GM23248 (cell line): ENCODE results near the gene CTTNBP2. TPM values are rescaled to one million over a fixed set of nuclear protein-coding genes. Genes with fewer than 3 reads are reported as not detected.

Source experiments
- DNase-seq: peaks from one replicate; pipeline ENCODE4 v3.0.0-alpha.2; 2015
- H2AFZ ChIP-seq: fragments of 200-600 bp; sonication (generic); 2 replicates; pipeline ENCODE4 v1.6.1; 2016; ENCODE audit warnings: antibody characterized with exemption
- H3F3A ChIP-seq: fragments of 200-600 bp; sonication (generic); 2 replicates; pipeline ENCODE4 v1.6.1; 2016; ENCODE audit warnings: mild to moderate bottlenecking, antibody characterized with exemption, mixed run types; ENCODE audit not compliant: insufficient read depth
- H3K27ac ChIP-seq: fragments of 200-600 bp; sonication (generic); 2 replicates; pipeline ENCODE4 v1.5.1; 2016; ENCODE audit warnings: mild to moderate bottlenecking
- H3K27me3 ChIP-seq: fragments of 200-600 bp; sonication (generic); replicated peaks from 2 replicates; pipeline ENCODE4 v1.6.1; 2016; ENCODE audit warnings: mild to moderate bottlenecking; ENCODE audit not compliant: insufficient read depth
- H3K36me3 ChIP-seq: fragments of 200-600 bp; sonication (generic); 2 replicates; pipeline ENCODE4 v1.6.1; 2016; ENCODE audit warnings: low read depth, mild to moderate bottlenecking
- H3K4me1 ChIP-seq: fragments of 200-600 bp; sonication (generic); 2 replicates; pipeline ENCODE4 v1.6.1; 2016; ENCODE audit warnings: mild to moderate bottlenecking; ENCODE audit not compliant: insufficient read depth
- H3K4me2 ChIP-seq: fragments of 200-600 bp; sonication (generic); one replicate; pipeline ENCODE4 v1.6.1; 2016; ENCODE audit warnings: mild to moderate bottlenecking; ENCODE audit not compliant: unreplicated experiment
- H3K4me3 ChIP-seq: fragments of 200-600 bp; sonication (generic); 2 replicates; pipeline ENCODE4 v1.5.1; 2016; ENCODE audit warnings: mild to moderate bottlenecking
- H3K79me2 ChIP-seq: fragments of 200-600 bp; sonication (generic); 2 replicates; pipeline ENCODE4 v1.6.1; 2016; ENCODE audit warnings: mild to moderate bottlenecking; ENCODE audit not compliant: insufficient read depth
- H3K9ac ChIP-seq: fragments of 200-600 bp; sonication (generic); 2 replicates; pipeline ENCODE4 v1.6.1; 2016; ENCODE audit warnings: mild to moderate bottlenecking
- H3K9me2 ChIP-seq: fragments of 200-600 bp; sonication (generic); 2 replicates; pipeline ENCODE4 v1.6.1; 2016; ENCODE audit warnings: mixed run types, mild to moderate bottlenecking, moderate library complexity; ENCODE audit not compliant: insufficient read depth
- H3K9me3 ChIP-seq: fragments of 200-600 bp; sonication (generic); one replicate; pipeline ENCODE4 v1.6.1; 2017; ENCODE audit warnings: low read depth
- H4K20me1 ChIP-seq: fragments of 200-600 bp; sonication (generic); 2 replicates; pipeline ENCODE4 v1.6.0; 2016; ENCODE audit not compliant: insufficient read depth
- EZH2 ChIP-seq: fragments of 200-600 bp; sonication (generic); IDR thresholded peaks from 2 replicates; pipeline ENCODE4 v1.6.1; 2018; ENCODE audit warnings: antibody characterized with exemption, mild to moderate bottlenecking; ENCODE audit not compliant: insufficient read depth, poor library complexity, severe bottlenecking
- EZH2phosphoT487 ChIP-seq: fragments of 200-600 bp; sonication (generic); IDR thresholded peaks from 2 replicates; pipeline ENCODE4 v1.6.1; 2018; ENCODE audit warnings: antibody characterized with exemption, moderate library complexity, mild to moderate bottlenecking, low read depth; ENCODE audit not compliant: insufficient read depth
- WGBS, 2 experiments: methylation state at CpG; one replicate each; pipeline ENCODE4 v1.1.6; 2015 to 2017; ENCODE audit warnings: low lambda C conversion rate in 2 of 2, low coverage in 1 of 2; ENCODE audit errors: missing lambda C conversion rate in 2 of 2; 5-methylcytosine and 5-hydroxymethylcytosine counted together
- in situ Hi-C: fragments of 300-500 bp; cut with MboI; formaldehyde crosslinking; loops from 2 replicates; pipeline ENCODE4 v1.15.0; 2020
- polyA plus RNA-seq: library from polyadenylated mRNA; unstranded; fragments of >200 nt; fragmentation: Nextera tagmentation; extraction: Ambion mirVana; gene quantifications from 2 replicates; pipeline ENCODE4 v1.2.1, GENCODE V29; 2016
- total RNA-seq: library from RNA; depleted of rRNA; stranded (reverse); fragments of >200 nt; shearing (Covaris generic); gene quantifications from 2 replicates; pipeline ENCODE4 v1.2.3, GENCODE V29; 2014

CTTNBP2 gene
- total and polyA plus RNA-seq, 2 experiments from 2014 or later = not detected

GRCh38 chr7:117731455-117731854, 141.8 kb downstream of the CTTNBP2 start:
- in situ Hi-C loops = no loop called here
- no peaks in the 10 kb centered on the region for H3K9me3 ChIP-seq
- H3F3A ChIP-seq = no peaks in the 10 kb centered on the region
- H3K4me2 ChIP-seq = no peak overlapping the region
- TF ChIP-seq EZH2phosphoT487 = no peak
- TF ChIP-seq EZH2 = no peak
- no peaks in the 10 kb centered on the region for H3K36me3 ChIP-seq
- 4 to 15% methylated on average over 6 of the region's 6 CpGs for WGBS, 2 experiments
- H3K4me1 ChIP-seq = no peaks in the 10 kb centered on the region
- no peak overlapping the region for H3K9ac ChIP-seq
- no peaks in the 10 kb centered on the region for H3K9me2 ChIP-seq
- H3K27me3 ChIP-seq = peaks cover 24% of the 10 kb centered on the region
- DNase-seq = no peak
- no peaks in the 10 kb centered on the region for H4K20me1 ChIP-seq
- no peak overlapping the region for H3K4me3 ChIP-seq
- H3K27ac ChIP-seq = no peak overlapping the region
- H3K79me2 ChIP-seq = no peaks in the 10 kb centered on the region
- H2AFZ ChIP-seq = no peak overlapping the region

GRCh38 chr7:117730390-117730789, 142.9 kb downstream of the CTTNBP2 start:
- Histone ChIP-seq H3K27ac (no peak overlapping the region), H3K9me2 (no peaks in the 10 kb centered on the region), H3K4me1 (no peaks in the 10 kb centered on the region), H3K4me2 (no peak overlapping the region), H3K9me3 (no peaks in the 10 kb centered on the region), H3K27me3 (peaks cover 24% of the 10 kb centered on the region), H3K4me3 (no peak overlapping the region), H3K36me3 (no peaks in the 10 kb centered on the region), H2AFZ (no peak overlapping the region), H3K79me2 (no peaks in the 10 kb centered on the region), H3F3A (no peaks in the 10 kb centered on the region), H4K20me1 (no peaks in the 10 kb centered on the region), H3K9ac (no peak overlapping the region)
- TF ChIP-seq EZH2phosphoT487 (no peak), EZH2 (no peak)
- in situ Hi-C loops = no loop called here
- DNase-seq = no peak
- WGBS, 2 experiments = 22 to 26% methylated on average over 3 of the region's 3 CpGs

GRCh38 chr7:117728890-117729624, 144.2 kb downstream of the CTTNBP2 start:
- Histone ChIP-seq H3K27ac (no peak overlapping the region), H3K4me3 (no peak overlapping the region), H3K9me2 (no peaks in the 10 kb centered on the region), H3K9me3 (no peaks in the 10 kb centered on the region), H3K9ac (no peak overlapping the region), H3K27me3 (peaks cover 24% of the 10 kb centered on the region), H3K4me2 (no peak overlapping the region), H3F3A (no peaks in the 10 kb centered on the region), H3K4me1 (no peaks in the 10 kb centered on the region), H2AFZ (no peak overlapping the region), H4K20me1 (no peaks in the 10 kb centered on the region), H3K79me2 (no peaks in the 10 kb centered on the region), H3K36me3 (no peaks in the 10 kb centered on the region)
- DNase-seq = no peak
- in situ Hi-C loops = no loop called here
- WGBS, 2 experiments = 6 to 11% methylated on average over 7 of the region's 7 CpGs
- TF ChIP-seq EZH2phosphoT487 = no peak
- no peak for TF ChIP-seq EZH2

- Histone ChIP-seq H3K27ac (no peak overlapping the region), H3K36me3 (no peaks in the 10 kb centered on the region), H4K20me1 (no peaks in the 10 kb centered on the region), H2AFZ (no peak overlapping the region), H3F3A (no peaks in the 10 kb centered on the region), H3K9me3 (no peaks in the 10 kb centered on the region), H3K9ac (no peak overlapping the region), H3K27me3 (0 out of 2 replicates have a peak, but pooled peaks cover 3% of the 10 kb centered on the region), H3K9me2 (no peaks in the 10 kb centered on the region), H3K79me2 (no peaks in the 10 kb centered on the region), H3K4me3 (no peak overlapping the region), H3K4me2 (no peak overlapping the region), H3K4me1 (no peaks in the 10 kb centered on the region)
- no peak for TF ChIP-seq EZH2phosphoT487
- no peak for TF ChIP-seq EZH2
- in situ Hi-C loops = no loop called here
- DNase-seq = no peak
- 44 to 46% methylated on average over 3 of the region's 3 CpGs for WGBS, 2 experiments
These were observed 148.3 kb downstream of the CTTNBP2 start for GRCh38 chr7:117724898-117725297.
